OCI-LY1 (cell line): ENCODE measurements around the gene IQSEC1.

Experiments used
- H2AFZ ChIP-seq: fragments of 200-600 bp; sonication (generic), shearing (Covaris generic); 2 replicates; pipeline ENCODE4 v1.6.0; 2014; ENCODE audit warnings: antibody characterized with exemption, mild to moderate bottlenecking, low read length
- H3F3A ChIP-seq: fragments of 200-600 bp; sonication (generic), shearing (Covaris generic); 2 replicates; pipeline ENCODE4 v1.6.0; 2014; ENCODE audit warnings: mild to moderate bottlenecking, antibody characterized with exemption, low read length, moderate library complexity; ENCODE audit not compliant: insufficient read depth
- H3K27ac ChIP-seq: fragments of 200-600 bp; sonication (generic); 2 replicates; pipeline ENCODE4 v1.5.1; 2014; ENCODE audit warnings: low read length, mixed run types, mild to moderate bottlenecking, low read depth; ENCODE audit not compliant: poor library complexity, severe bottlenecking
- H3K27me3 ChIP-seq: fragments of 200-600 bp; sonication (generic); 2 replicates; pipeline ENCODE4 v1.6.0; 2014; ENCODE audit warnings: antibody characterized with exemption, mild to moderate bottlenecking, low read length, moderate library complexity; ENCODE audit not compliant: insufficient read depth
- H3K36me3 ChIP-seq: fragments of 200-600 bp; sonication (generic); 2 replicates; pipeline ENCODE4 v1.6.1; 2014; ENCODE audit warnings: mild to moderate bottlenecking, antibody characterized with exemption, low read length, moderate library complexity, mixed read lengths; ENCODE audit not compliant: insufficient read depth
- H3K4me1 ChIP-seq: fragments of 200-600 bp; sonication (generic); 2 replicates; pipeline ENCODE4 v1.5.1; 2014; ENCODE audit warnings: mild to moderate bottlenecking, low read length, moderate library complexity; ENCODE audit not compliant: insufficient read depth, severe bottlenecking
- H3K4me2 ChIP-seq: fragments of 200-600 bp; sonication (generic), shearing (Covaris generic); 2 replicates; pipeline ENCODE4 v1.6.1; 2014; ENCODE audit warnings: low read length
- H3K4me3 ChIP-seq: fragments of 200-600 bp; sonication (generic); 2 replicates; pipeline ENCODE4 v1.5.1; 2014; ENCODE audit warnings: low read length, low read depth, mild to moderate bottlenecking, mixed read lengths; ENCODE audit not compliant: poor library complexity, severe bottlenecking
- H3K79me2 ChIP-seq: fragments of 200-600 bp; shearing (Covaris generic); 2 replicates; pipeline ENCODE4 v1.6.1; 2016; ENCODE audit warnings: mixed run types, low read length, mixed read lengths; ENCODE audit not compliant: insufficient read depth
- H3K9ac ChIP-seq: fragments of 200-600 bp; sonication (generic), shearing (Covaris generic); 2 replicates; pipeline ENCODE4 v1.6.1; 2014; ENCODE audit warnings: mild to moderate bottlenecking, low read length, mixed read lengths
- H3K9me2 ChIP-seq: fragments of 200-600 bp; sonication (generic), shearing (Covaris generic); 2 replicates; pipeline ENCODE4 v1.6.1; 2014; ENCODE audit warnings: low read depth, mild to moderate bottlenecking, low read length, mixed read lengths
- H3K9me3 ChIP-seq: fragments of 200-600 bp; shearing (Covaris generic); 2 replicates; pipeline ENCODE4 v1.6.1; 2014; ENCODE audit warnings: low read length, mixed read lengths
- H4K20me1 ChIP-seq: fragments of 200-600 bp; sonication (generic), shearing (Covaris generic); 2 replicates; pipeline ENCODE4 v1.6.0; 2016; ENCODE audit warnings: mild to moderate bottlenecking, low read length; ENCODE audit not compliant: insufficient read depth
- EZH2 ChIP-seq: fragments of 200-600 bp; sonication (generic), shearing (Covaris generic); IDR thresholded peaks from 2 replicates; pipeline ENCODE4 v1.8.0; 2017; ENCODE audit warnings: borderline replicate concordance, mixed run types, mild to moderate bottlenecking, antibody characterized with exemption, low read length, moderate library complexity, mixed read lengths
- TF ChIP-seq, protein P1 (sequence below): fragments of 200-600 bp; sonication (generic), shearing (Covaris generic); IDR thresholded peaks from 2 replicates; pipeline ENCODE4 v1.5.1; 2017; ENCODE audit warnings: mild to moderate bottlenecking, antibody characterized with exemption, low read length, moderate library complexity, mixed read lengths

Gene IQSEC1

DNA sequence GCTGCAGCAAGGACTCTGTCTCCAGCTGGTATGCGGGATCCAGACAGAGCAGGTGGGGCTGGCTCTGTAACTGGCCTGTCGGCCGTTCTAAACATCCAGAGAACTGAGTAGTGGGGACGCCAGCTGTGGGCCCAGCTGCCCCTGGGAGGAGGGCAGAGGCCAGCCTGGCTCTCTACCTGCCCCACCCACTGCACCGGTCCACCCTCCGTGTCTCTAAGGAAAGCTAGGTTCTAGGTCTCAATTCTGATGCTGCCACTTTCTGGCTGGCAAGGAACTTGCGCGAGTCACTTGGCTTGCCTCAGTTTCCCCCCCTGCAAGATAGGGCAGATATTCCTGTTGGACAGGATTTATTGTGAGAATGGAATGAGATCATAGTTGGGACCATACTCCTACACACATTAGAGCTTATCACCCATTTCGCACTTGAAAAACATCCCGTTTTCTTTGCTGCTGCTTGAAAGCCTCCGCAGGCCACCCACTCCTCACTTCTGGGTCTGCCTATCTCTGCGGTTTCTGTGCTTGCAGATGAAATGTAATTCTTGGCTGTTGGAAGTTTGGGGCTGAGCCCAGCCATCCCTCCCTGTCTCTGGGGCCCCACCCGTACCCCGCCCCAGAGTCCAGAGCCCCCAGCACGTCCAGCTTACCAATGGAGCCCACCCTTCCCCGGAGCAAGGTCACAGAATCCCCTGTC is 65.8 kb downstream of the IQSEC1 start:
- no peaks in the 10 kb centered on the region for H4K20me1 ChIP-seq
- no peaks in the 10 kb centered on the region for H3K36me3 ChIP-seq
- no peaks in the 10 kb centered on the region for H3K79me2 ChIP-seq
- peaks cover 44% of the 10 kb centered on the region for H3K4me1 ChIP-seq
- no peak overlapping the region for H3K27ac ChIP-seq
- no peaks in the 10 kb centered on the region for H3K9me3 ChIP-seq
- no peak for TF ChIP-seq EZH2
- TF ChIP-seq, protein P1, sequence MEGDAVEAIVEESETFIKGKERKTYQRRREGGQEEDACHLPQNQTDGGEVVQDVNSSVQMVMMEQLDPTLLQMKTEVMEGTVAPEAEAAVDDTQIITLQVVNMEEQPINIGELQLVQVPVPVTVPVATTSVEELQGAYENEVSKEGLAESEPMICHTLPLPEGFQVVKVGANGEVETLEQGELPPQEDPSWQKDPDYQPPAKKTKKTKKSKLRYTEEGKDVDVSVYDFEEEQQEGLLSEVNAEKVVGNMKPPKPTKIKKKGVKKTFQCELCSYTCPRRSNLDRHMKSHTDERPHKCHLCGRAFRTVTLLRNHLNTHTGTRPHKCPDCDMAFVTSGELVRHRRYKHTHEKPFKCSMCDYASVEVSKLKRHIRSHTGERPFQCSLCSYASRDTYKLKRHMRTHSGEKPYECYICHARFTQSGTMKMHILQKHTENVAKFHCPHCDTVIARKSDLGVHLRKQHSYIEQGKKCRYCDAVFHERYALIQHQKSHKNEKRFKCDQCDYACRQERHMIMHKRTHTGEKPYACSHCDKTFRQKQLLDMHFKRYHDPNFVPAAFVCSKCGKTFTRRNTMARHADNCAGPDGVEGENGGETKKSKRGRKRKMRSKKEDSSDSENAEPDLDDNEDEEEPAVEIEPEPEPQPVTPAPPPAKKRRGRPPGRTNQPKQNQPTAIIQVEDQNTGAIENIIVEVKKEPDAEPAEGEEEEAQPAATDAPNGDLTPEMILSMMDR = no peak
- H3K27me3 ChIP-seq = no peaks in the 10 kb centered on the region; the same call in 1 of the 2 replicates
- H3F3A ChIP-seq = no peaks in the 10 kb centered on the region
- no peak overlapping the region for H3K4me3 ChIP-seq
- H2AFZ ChIP-seq = no peak overlapping the region
- H3K4me2 ChIP-seq = no peak overlapping the region
- H3K9me2 ChIP-seq = no peaks in the 10 kb centered on the region
- H3K9ac ChIP-seq = no peak overlapping the region

DNA sequence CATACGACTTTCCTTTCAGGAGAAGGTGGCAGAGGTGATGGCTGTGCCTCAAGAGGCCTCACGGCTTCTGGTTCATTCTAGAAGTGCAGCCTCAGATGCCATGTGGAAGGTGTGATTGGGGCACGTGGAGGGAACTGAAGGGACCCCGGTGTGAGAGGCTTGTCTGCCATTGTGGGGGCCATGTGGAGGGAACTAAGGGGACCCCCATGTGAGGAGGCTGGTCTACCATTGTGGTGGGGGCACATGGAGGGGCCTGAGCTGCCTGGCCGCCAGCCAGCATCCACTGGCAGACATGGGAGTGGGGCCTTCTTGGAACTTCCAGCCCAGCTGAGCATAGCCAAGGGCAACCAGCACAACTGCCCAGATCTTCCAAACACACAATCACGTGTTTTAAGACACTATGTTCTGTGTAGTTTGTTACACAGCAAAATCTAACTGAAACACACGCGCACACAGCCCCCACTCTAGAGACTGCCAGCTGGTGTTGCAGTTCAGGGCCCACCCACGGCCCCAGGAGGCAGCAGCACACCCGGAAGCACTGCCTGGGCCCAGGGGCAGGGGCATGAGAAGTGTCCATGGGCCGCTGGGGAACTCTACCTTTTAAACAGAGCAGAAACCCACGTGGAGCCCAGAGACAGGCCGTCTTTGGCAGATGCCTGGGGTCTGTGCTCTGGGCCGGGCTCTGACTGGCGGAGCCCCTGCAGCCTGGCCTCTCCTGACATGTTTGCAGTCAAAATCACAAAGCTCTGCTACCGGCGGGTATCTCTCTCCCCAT is 66.8 kb downstream of the IQSEC1 start:
- no peak overlapping the region for H3K4me3 ChIP-seq
- H3K9me2 ChIP-seq = no peaks in the 10 kb centered on the region
- H3K4me1 ChIP-seq = peaks cover 36% of the 10 kb centered on the region
- TF ChIP-seq, protein P1 = no peak
- TF ChIP-seq EZH2 = no peak
- no peak overlapping the region for H3K27ac ChIP-seq
- H3K79me2 ChIP-seq = no peaks in the 10 kb centered on the region
- no peak overlapping the region for H3K4me2 ChIP-seq
- H3F3A ChIP-seq = no peaks in the 10 kb centered on the region
- H2AFZ ChIP-seq = no peak overlapping the region
- no peaks in the 10 kb centered on the region for H3K9me3 ChIP-seq
- no peaks in the 10 kb centered on the region for H3K36me3 ChIP-seq
- no peaks in the 10 kb centered on the region; the same call in 1 of the 2 replicates for H3K27me3 ChIP-seq
- H4K20me1 ChIP-seq = no peaks in the 10 kb centered on the region
- H3K9ac ChIP-seq = no peak overlapping the region

DNA sequence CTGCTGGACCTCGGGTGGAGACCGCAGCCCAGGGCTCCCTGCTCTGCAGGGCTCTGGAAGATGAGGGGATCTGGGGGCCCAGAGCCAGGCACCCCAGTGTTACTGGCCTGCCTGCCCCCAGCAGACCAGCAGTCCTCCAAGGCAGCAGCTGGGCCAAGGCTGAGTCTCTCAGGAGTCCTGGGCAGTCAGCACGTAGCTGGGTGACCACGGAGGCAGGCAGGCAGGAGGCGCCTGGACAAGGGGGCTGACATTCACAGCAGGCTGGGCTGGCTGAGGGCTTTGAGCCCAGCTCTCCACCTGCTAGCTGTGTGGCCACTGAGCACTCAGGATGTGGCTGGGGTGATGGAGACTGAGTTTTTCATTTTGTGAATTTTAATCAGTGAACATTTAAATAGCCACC is 67.9 kb downstream of the IQSEC1 start:
- no peak overlapping the region for H3K9ac ChIP-seq
- TF ChIP-seq EZH2 = no peak
- TF ChIP-seq, protein P1 = no peak

More for the DNA sequence above, 67.9 kb downstream of the IQSEC1 start:
- Histone ChIP-seq H3K9me3 (no peaks in the 10 kb centered on the region), H3F3A (no peaks in the 10 kb centered on the region), H3K9me2 (no peaks in the 10 kb centered on the region), H3K4me2 (no peak overlapping the region), H2AFZ (no peak overlapping the region), H3K36me3 (no peaks in the 10 kb centered on the region), H3K27me3 (no peaks in the 10 kb centered on the region; the same call in 1 of the 2 replicates), H4K20me1 (no peaks in the 10 kb centered on the region), H3K4me1 (peaks cover 25% of the 10 kb centered on the region), H3K4me3 (no peak overlapping the region), H3K27ac (no peak overlapping the region), H3K79me2 (no peaks in the 10 kb centered on the region)
